B cell (primary cell): ENCODE measurements around the gene ERCC8. TPM values are rescaled to one million over a fixed set of nuclear protein-coding genes. Genes with fewer than 3 reads are reported as not detected.

Experiments
- ATAC-seq: fragments of 200-7000 bp; cut with Tn5 transposase; one replicate; pipeline ENCODE4 v1.10.0; 2021; ENCODE audit warnings: low read depth, mild to moderate bottlenecking, moderate number of reproducible peaks, moderate library complexity
- CTCF ChIA-PET: fragments of 350-600 bp; sonication (Branson Sonifier 250); formaldehyde crosslinking; loops from one replicate; lab custom pipeline; 2021; ENCODE audit warnings: antibody characterized with exemption, inconsistent platforms; lab: Charles Lee
- POLR2A ChIA-PET: fragments of 350-600 bp; sonication (Branson Sonifier 250); formaldehyde crosslinking; loops from one replicate; lab custom pipeline; 2021; ENCODE audit warnings: antibody characterized with exemption; lab: Charles Lee
- DNase-seq: peaks from one replicate; pipeline ENCODE4 v3.0.0; 2013
- H2AFZ ChIP-seq: 2 replicates; pipeline ENCODE4 v1.6.1; 2012; ENCODE audit warnings: mild to moderate bottlenecking, low read depth, low read length; ENCODE audit not compliant: insufficient read depth, poor library complexity, severe bottlenecking
- H3K27ac ChIP-seq, 2 donors: 1 replicate in 1 of 2; 2 replicates in 1 of 2; pipeline ENCODE4 v1.5.1; 2012 to 2013; ENCODE audit warnings: low read length in 2 of 2, mild to moderate bottlenecking in 2 of 2, moderate library complexity in 1 of 2
- H3K27me3 ChIP-seq, 4 experiments: fragments of 200-600 bp in 1 of 4; sonication (generic) in 1 of 4; replicated peaks in 1 of 4; 1 replicate in 2 of 4; 2 replicates in 2 of 4; pipeline versions ENCODE4 v1.6.1 to v1.7.0; 2013 to 2016; ENCODE audit warnings: low read length in 3 of 4, mild to moderate bottlenecking in 2 of 4, mixed read lengths in 1 of 4, moderate library complexity in 1 of 4; ENCODE audit not compliant: insufficient read depth in 4 of 4, control insufficient read depth in 3 of 4; ENCODE audit errors: control extremely low read depth in 1 of 4
- H3K36me3 ChIP-seq, 2 experiments: replicated peaks in 1 of 2; 1 replicate in 1 of 2; 2 replicates in 1 of 2; pipeline versions ENCODE4 v1.6.1 to v1.7.1; 2013; ENCODE audit warnings: low read length in 1 of 2; ENCODE audit not compliant: insufficient read depth in 2 of 2, control insufficient read depth in 1 of 2; ENCODE audit errors: control extremely low read depth in 1 of 2, extremely low read depth in 1 of 2
- H3K4me1 ChIP-seq, 2 donors: fragments of 200-600 bp in 1 of 2; sonication (generic) in 1 of 2; 1 replicate in 1 of 2; 2 replicates in 1 of 2; pipeline versions ENCODE4 v1.5.1 to v1.6.1; 2013 to 2017; ENCODE audit warnings: low read length in 2 of 2; ENCODE audit not compliant: control insufficient read depth in 2 of 2, insufficient read depth in 2 of 2
- H3K4me2 ChIP-seq: replicated peaks from 2 replicates; pipeline ENCODE3; 2012; ENCODE audit warnings: mild to moderate bottlenecking, low read depth, low read length; ENCODE audit not compliant: poor library complexity, severe bottlenecking
- H3K4me3 ChIP-seq, 5 experiments: fragments of 200-600 bp in 1 of 5; sonication (generic) in 1 of 5; 1 replicate in 3 of 5; 2 replicates in 2 of 5; pipeline versions ENCODE4 v1.5.1 to v1.7.0; 2011 to 2016; ENCODE audit warnings: low read length in 4 of 5, mild to moderate bottlenecking in 4 of 5, low read depth in 2 of 5, control low read depth in 1 of 5, moderate library complexity in 1 of 5; ENCODE audit not compliant: insufficient read depth in 1 of 5; ENCODE audit errors: control extremely low read depth in 1 of 5, extremely low read depth in 1 of 5
- H3K79me2 ChIP-seq: fragments of 200-600 bp; sonication (generic); one replicate; pipeline ENCODE4 v1.6.0; 2016; ENCODE audit warnings: low read length; ENCODE audit not compliant: control insufficient read depth, insufficient read depth
- H3K9ac ChIP-seq: fragments of 200-600 bp; sonication (generic); 2 replicates; pipeline ENCODE4 v1.6.1; 2017; ENCODE audit warnings: mild to moderate bottlenecking, low read length, moderate library complexity
- H3K9me3 ChIP-seq, 3 donors: one replicate each; pipeline versions ENCODE4 v1.6.1 to v1.7.1; 2013; ENCODE audit warnings: low read length in 2 of 3; ENCODE audit not compliant: control insufficient read depth in 2 of 3, insufficient read depth in 1 of 3; ENCODE audit errors: control extremely low read depth in 1 of 3
- H4K20me1 ChIP-seq: 2 replicates; pipeline ENCODE4 v1.6.0; 2012; ENCODE audit warnings: mild to moderate bottlenecking, low read length; ENCODE audit not compliant: insufficient read depth, control insufficient read depth, poor library complexity, severe bottlenecking
- H3K27ac Mint-ChIP-seq: one replicate; pipeline ENCODE4 v1.8.0; 2021; ENCODE audit warnings: mixed read lengths
- H3K27me3 Mint-ChIP-seq: one replicate; pipeline ENCODE4 v1.8.0; 2021; ENCODE audit warnings: mixed read lengths
- H3K4me1 Mint-ChIP-seq: one replicate; pipeline ENCODE4 v1.8.0; 2021; ENCODE audit warnings: mixed read lengths
- H3K4me3 Mint-ChIP-seq: one replicate; pipeline ENCODE4 v1.8.0; 2021; ENCODE audit warnings: mixed read lengths
- H3K9me3 Mint-ChIP-seq: one replicate; pipeline ENCODE4 v1.8.0; 2022; ENCODE audit warnings: mixed read lengths; ENCODE audit not compliant: insufficient read depth
- EZH2 ChIP-seq: IDR thresholded peaks from 2 replicates; pipeline ENCODE4 v1.6.1; 2012; ENCODE audit warnings: borderline replicate concordance, low read depth, mild to moderate bottlenecking, moderate library complexity, low read length; ENCODE audit not compliant: insufficient read depth, poor library complexity, severe bottlenecking
- WGBS: methylation state at CpG from one replicate; pipeline ENCODE4 v1.1.5; 2013; ENCODE audit warnings: missing lambda C conversion rate; ENCODE audit not compliant: insufficient coverage; 5-methylcytosine and 5-hydroxymethylcytosine counted together
- intact Hi-C: fragments of 100-400 bp; cut with micrococcal nuclease; formaldehyde crosslinking; loops from one replicate; pipeline ENCODE4 v1.10.0; 2022
- polyA plus RNA-seq: library from polyadenylated mRNA; depleted of rRNA; stranded (reverse); fragments of >200 nt; gene quantifications from 2 replicates; pipeline ENCODE4 v1.2.3, GENCODE V29; 2012
- total RNA-seq, 2 donors: library from RNA; stranded (reverse); fragments of 120-200 nt in 1 of 2; gene quantifications; 1 replicate in 1 of 2; 2 replicates in 1 of 2; pipeline versions ENCODE4 v1.2.3 to v1.2.4, GENCODE V29; 2013 to 2022
- TF ChIP-seq, protein P1 (sequence below): fragments of 200-600 bp; IDR thresholded peaks from one replicate; pipeline ENCODE4 v1.8.0; 2022; ENCODE audit warnings: antibody characterized with exemption, mild to moderate bottlenecking

The ERCC8 gene
- total and polyA plus RNA-seq, 2 donors (not counting 1 experiment from before 2014, with no cell fraction given) = 6.8 to 9.2 TPM

DNA sequence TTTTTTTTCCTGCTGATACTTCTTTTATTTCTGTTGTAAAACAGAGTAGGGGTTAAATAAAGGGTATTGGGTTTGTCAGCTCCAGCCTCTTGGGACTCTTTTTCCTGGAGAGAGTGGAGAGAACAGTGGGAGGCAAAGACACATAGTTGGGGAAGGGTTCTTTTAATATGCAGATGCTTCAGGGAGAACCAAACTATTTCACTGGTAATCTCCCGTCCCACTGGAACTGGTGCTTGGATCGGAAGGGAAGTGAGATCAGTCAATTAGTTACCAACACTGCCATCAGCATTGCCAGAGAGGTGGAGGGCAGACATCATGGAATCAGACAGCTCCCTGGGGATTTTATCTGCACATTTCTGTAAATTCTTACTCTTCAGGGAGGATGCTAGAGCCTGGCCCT is 53.2 kb downstream of the ERCC8 start:
- Histone ChIP-seq H3K27ac (no peak overlapping the region), H3K9me3 (peaks cover 0 to 3% (median 0%) of the 10 kb centered on the region in 3 donors), H4K20me1 (no peaks in the 10 kb centered on the region), H3K79me2 (no peaks in the 10 kb centered on the region), H3K9ac (no peak overlapping the region), H3K27me3 (no peaks in the 10 kb centered on the region), H3K4me3 (no peak overlapping the region), H3K4me1 (no peaks in the 10 kb centered on the region), H3K4me2 (no peak overlapping the region), H2AFZ (no peak overlapping the region), H3K36me3 (peaks cover 1 to 3% of the 10 kb centered on the region in 2 experiments)
- TF ChIP-seq, protein P1, sequence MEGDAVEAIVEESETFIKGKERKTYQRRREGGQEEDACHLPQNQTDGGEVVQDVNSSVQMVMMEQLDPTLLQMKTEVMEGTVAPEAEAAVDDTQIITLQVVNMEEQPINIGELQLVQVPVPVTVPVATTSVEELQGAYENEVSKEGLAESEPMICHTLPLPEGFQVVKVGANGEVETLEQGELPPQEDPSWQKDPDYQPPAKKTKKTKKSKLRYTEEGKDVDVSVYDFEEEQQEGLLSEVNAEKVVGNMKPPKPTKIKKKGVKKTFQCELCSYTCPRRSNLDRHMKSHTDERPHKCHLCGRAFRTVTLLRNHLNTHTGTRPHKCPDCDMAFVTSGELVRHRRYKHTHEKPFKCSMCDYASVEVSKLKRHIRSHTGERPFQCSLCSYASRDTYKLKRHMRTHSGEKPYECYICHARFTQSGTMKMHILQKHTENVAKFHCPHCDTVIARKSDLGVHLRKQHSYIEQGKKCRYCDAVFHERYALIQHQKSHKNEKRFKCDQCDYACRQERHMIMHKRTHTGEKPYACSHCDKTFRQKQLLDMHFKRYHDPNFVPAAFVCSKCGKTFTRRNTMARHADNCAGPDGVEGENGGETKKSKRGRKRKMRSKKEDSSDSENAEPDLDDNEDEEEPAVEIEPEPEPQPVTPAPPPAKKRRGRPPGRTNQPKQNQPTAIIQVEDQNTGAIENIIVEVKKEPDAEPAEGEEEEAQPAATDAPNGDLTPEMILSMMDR = no peak
- TF ChIP-seq EZH2 = no peak
- ChIA-PET CTCF (no interaction called here), POLR2A (no interaction called here)
- intact Hi-C loops = no loop called here
- Mint-ChIP-seq H3K4me3 (no peak overlapping the region), H3K4me1 (no peaks in the 10 kb centered on the region), H3K27ac (no peak overlapping the region), H3K9me3 (no peaks in the 10 kb centered on the region), H3K27me3 (no peaks in the 10 kb centered on the region)
- no peak for ATAC-seq
- 100% methylated on average over 2 of the region's 2 CpGs for WGBS
- no peak for DNase-seq

DNA sequence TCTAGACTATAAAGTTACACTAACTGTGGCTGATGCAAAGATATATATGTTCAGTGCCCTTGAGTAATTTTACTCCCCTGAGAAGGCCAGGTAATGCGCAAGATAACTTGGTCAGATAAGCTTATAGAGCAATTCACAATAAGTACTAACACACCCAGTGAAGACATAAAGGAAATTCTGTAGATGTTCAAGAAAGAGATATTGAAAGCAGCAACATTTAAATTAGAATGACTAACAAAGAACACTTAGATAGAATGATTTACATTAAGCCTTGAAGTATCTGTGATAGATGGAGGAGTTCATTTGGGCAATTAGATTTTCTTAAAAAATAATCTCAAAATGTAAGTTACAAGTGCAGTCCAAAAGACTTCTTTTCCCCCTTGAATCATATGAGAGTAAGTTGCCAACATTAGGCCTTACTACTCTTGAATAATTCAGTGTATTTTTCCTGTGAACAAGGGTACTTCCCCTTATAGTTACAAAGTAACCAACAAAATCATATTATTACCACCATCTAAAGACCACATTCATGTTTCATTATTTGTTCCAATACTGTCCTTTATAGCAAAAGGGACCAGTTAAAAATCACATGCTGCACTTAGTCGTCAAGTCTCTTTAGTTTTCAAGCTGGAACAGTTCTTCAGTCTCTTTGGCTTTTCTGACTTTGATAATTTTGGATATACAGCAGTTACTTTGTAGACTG is 56.4 kb downstream of the ERCC8 start:
- H4K20me1 ChIP-seq = no peaks in the 10 kb centered on the region
- TF ChIP-seq, protein P1 = no peak
- TF ChIP-seq EZH2 = no peak
- intact Hi-C loops = no loop called here
- CTCF ChIA-PET = no interaction called here
- Mint-ChIP-seq H3K27me3 (no peaks in the 10 kb centered on the region), H3K4me1 (no peaks in the 10 kb centered on the region), H3K9me3 (no peaks in the 10 kb centered on the region), H3K4me3 (no peak overlapping the region), H3K27ac (no peak overlapping the region)
- no peak overlapping the region for H3K9ac ChIP-seq
- H3K4me2 ChIP-seq = no peak overlapping the region
- POLR2A ChIA-PET = no interaction called here
- H2AFZ ChIP-seq = no peak overlapping the region
- peaks cover 0 to 1% (median 0%) of the 10 kb centered on the region in 3 donors for H3K9me3 ChIP-seq
- H3K27me3 ChIP-seq = no peaks in the 10 kb centered on the region
- no peaks in the 10 kb centered on the region for H3K79me2 ChIP-seq
- ATAC-seq = no peak
- WGBS = no CpG with 5 or more reads among the region's 2 CpGs
- no peak for DNase-seq
- no peak overlapping the region for H3K4me3 ChIP-seq
- no peak overlapping the region for H3K27ac ChIP-seq
- H3K4me1 ChIP-seq = no peaks in the 10 kb centered on the region
- H3K36me3 ChIP-seq = peaks cover 1 to 2% of the 10 kb centered on the region in 2 experiments
